ENCODE results near the gene RGSL1. TPM values are rescaled to one million over a fixed set of nuclear protein-coding genes. Genes with fewer than 3 reads are reported as not detected.

Gene RGSL1
- total and polyA plus RNA-seq, 9 of the 15 experiments (the other 6 are each of a cell fraction or from before 2014, with no cell fraction given) = 0.03 TPM; not detected in 8

- no peak for FAIRE-seq
- no peak overlapping the region for H3K4me2 ChIP-seq (ENCODE audit: insufficient read depth, low read length)
- H2AFZ ChIP-seq (ENCODE audit: low read depth, low read length) = no peak overlapping the region
- H3K27ac ChIP-seq (ENCODE audit: extremely low read depth, low read depth, low read length) = no peak overlapping the region
- BruUV-seq (replicated peaks) = no TSS peak
- no peaks in the 10 kb centered on the region for H3K79me2 ChIP-seq (ENCODE audit: control insufficient read depth, insufficient read depth, low read length)
- in situ Hi-C loops (cut with MboI) (no loop called here), intact Hi-C loops (cut with micrococcal nuclease) (no loop called here)
- no peaks in the 10 kb centered on the region for H3K36me3 ChIP-seq (ENCODE audit: control insufficient read depth, insufficient read depth, low read length)
- ChIA-PET CTCF (ENCODE audit: low intra/inter-chr PET ratio) (no interaction called here), POLR2A (interaction anchor here (0.6 kb wide), 1 partner anchor 1201 kb away, joined by 3 read pairs; no protein-coding TSS in a partner anchor)
- no peak overlapping the region for H3K4me3 ChIP-seq
- no peak for DNase-seq (ENCODE audit: extremely low read depth in 1 of 4, low spot score in 3 of 4)
- H3K4me1 ChIP-seq (replicated peaks in 1 of 2; ENCODE audit: control insufficient read depth in 2 of 2, insufficient read depth in 2 of 2, low read length in 2 of 2) = no peaks in the 10 kb centered on the region
- no peaks in the 10 kb centered on the region for H3K9me3 ChIP-seq (replicated peaks; ENCODE audit: control insufficient read depth, insufficient read depth, low read depth, low read length)
- ATAC-seq = no peak
- H3K27me3 ChIP-seq (ENCODE audit: control insufficient read depth in 2 of 2, insufficient read depth in 2 of 2, low read length in 2 of 2) = peaks cover 14 to 15% of the 10 kb centered on the region in 2 experiments; a peak in 4 of 5 replicates
- WGBS (ENCODE audit: insufficient coverage, low coverage, missing lambda C conversion rate) = 2% methylated on average over 4 of the region's 4 CpGs
- TF ChIP-seq ZNF77 (CRISPR knock-in tag; IDR thresholded peaks at IDR 0.05) = no peak
- TF ChIP-seq U2AF1 (optimal IDR thresholded peaks at IDR 0.05; ENCODE audit: low read depth, low read length) = no peak
- TF ChIP-seq HNRNPLL (IDR thresholded peaks at IDR 0.05; ENCODE audit: low read depth, low read length, poor library complexity, severe bottlenecking) = no peak
- TF ChIP-seq RNF219 (CRISPR knock-in tag; IDR thresholded peaks at IDR 0.05) = no peak
- no peak overlapping the region for H3K9ac ChIP-seq (ENCODE audit: insufficient read depth in 1 of 2, low read depth in 2 of 2, low read length in 2 of 2)
- H3K9me1 ChIP-seq (ENCODE audit: control insufficient read depth, insufficient read depth, low read length) = no peaks in the 10 kb centered on the region
- H4K20me1 ChIP-seq (replicated peaks; ENCODE audit: control insufficient read depth, insufficient read depth, low read length) = no peaks in the 10 kb centered on the region
Measured at GRCh38 chr1:182410138-182410537, 39.8 kb upstream of the RGSL1 start.
